ENCODE measurements around the gene TMEM218. TPM values are rescaled to one million over a fixed set of nuclear protein-coding genes. Genes with fewer than 3 reads are reported as not detected.
"Not testable (repeated sequence)": the region's sequence is repeated elsewhere in the genome, so short reads cannot be mapped to it uniquely, and the experiment has no call there.

TMEM218 gene
- total RNA-seq, 2 experiments from 2014 or later = 19.5 to 23.3 TPM

GRCh38 chr11:125063429-125064043 is 47.9 kb downstream of the TMEM218 start:
- POLR2A ChIA-PET = no interaction called here
- CTCF ChIA-PET = no interaction called here

- ChIA-PET CTCF (no interaction called here), POLR2A (no interaction called here)
Observed at GRCh38 chr11:125062931-125063428, 48.4 kb downstream of the TMEM218 start, which contains the start of gene SLC37A2. Gene SLC37A2, plus strand, starts transcription at chr11:125063305. Its CDS starts 63 bp downstream, at chr11:125063368.

GRCh38 chr11:125062218-125062930 is 49.1 kb downstream of the TMEM218 start:
- POLR2A ChIA-PET = no interaction called here
- CTCF ChIA-PET = no interaction called here

GRCh38 chr11:125061281-125061680 is 50.1 kb downstream of the TMEM218 start:
- POLR2A ChIA-PET = no interaction called here
- CTCF ChIA-PET = no interaction called here

GRCh38 chr11:125057693-125058016 is 53.8 kb downstream of the TMEM218 start:
- CTCF ChIA-PET = no interaction called here
- POLR2A ChIA-PET = no interaction called here

GRCh38 chr11:125056931-125057692 is 54.3 kb downstream of the TMEM218 start:
- ChIA-PET CTCF (no interaction called here), POLR2A (interaction anchor here (0.6 kb wide), 1 partner anchor 416 kb away, joined by 3 read pairs; no protein-coding TSS in a partner anchor)

GRCh38 chr11:125056111-125056510 is 55.3 kb downstream of the TMEM218 start:
- CTCF ChIA-PET, POLR2A ChIA-PET: not testable (repeated sequence)

GRCh38 chr11:125055107-125055715 is 56.2 kb downstream of the TMEM218 start:
- POLR2A ChIA-PET = no interaction called here

GRCh38 chr11:125053167-125053566 is 58.3 kb downstream of the TMEM218 start:
- ChIA-PET CTCF (no interaction called here), POLR2A (no interaction called here)

More at GRCh38 chr11:125055107-125055715, 56.2 kb downstream of the TMEM218 start:
- CTCF ChIA-PET = no interaction called here

GRCh38 chr11:125052047-125052446 is 59.4 kb downstream of the TMEM218 start:
- ChIA-PET POLR2A (no interaction called here), CTCF (no interaction called here)

GRCh38 chr11:125049164-125049792 is 62.1 kb downstream of the TMEM218 start:
- CTCF ChIA-PET = no interaction called here
- POLR2A ChIA-PET = no interaction called here

Other genes starting within 250 kb of the TMEM218 start
- gene ROBO3, start 246.2 kb downstream of the TMEM218 start, total RNA-seq = 10 to 100 TPM; 10.3 to 11.8 TPM
- gene ROBO4, start 213.8 kb downstream of the TMEM218 start, total RNA-seq = not detected
- gene HEPN1, start 192.4 kb downstream of the TMEM218 start, total RNA-seq = not detected
- not detected for gene HEPACAM, start 175.6 kb downstream of the TMEM218 start, total RNA-seq
- 1 to 10 TPM; 3.8 TPM for gene CCDC15, start 157.4 kb downstream of the TMEM218 start, total RNA-seq
- gene SLC37A2, start 48.3 kb downstream of the TMEM218 start, total RNA-seq = under 1 TPM; 0.30 to 0.65 TPM
- gene PKNOX2, start 53.1 kb upstream of the TMEM218 start, total RNA-seq = not detected